Hepatocyte (in vitro differentiated cells): ENCODE data around the gene BCKDHB. TPM values are rescaled to one million over a fixed set of nuclear protein-coding genes. Genes with fewer than 3 reads are reported as not detected.

ENCODE experiments used
- DNase-seq: peaks from one replicate; pipeline ENCODE4 v3.0.0-alpha.2; 2016; ENCODE audit warnings: low spot score
- H2AFZ ChIP-seq: fragments of 200-600 bp; sonication (generic); 2 replicates; pipeline ENCODE4 v1.6.0; 2016; ENCODE audit warnings: antibody characterized with exemption, mild to moderate bottlenecking
- H3K27ac ChIP-seq: fragments of 200-600 bp; sonication (generic); 2 replicates; pipeline ENCODE4 v1.5.1; 2016; ENCODE audit warnings: mild to moderate bottlenecking
- H3K27me3 ChIP-seq: fragments of 200-600 bp; sonication (generic); 2 replicates; pipeline ENCODE4 v1.6.1; 2016
- H3K36me3 ChIP-seq: fragments of 200-600 bp; sonication (generic); replicated peaks from 2 replicates; pipeline ENCODE4 v1.5.1; 2016; ENCODE audit warnings: low read depth; ENCODE audit not compliant: insufficient read depth
- H3K4me1 ChIP-seq: fragments of 200-600 bp; sonication (generic); 2 replicates; pipeline ENCODE4 v1.5.1; 2016; ENCODE audit warnings: mild to moderate bottlenecking, moderate library complexity; ENCODE audit not compliant: insufficient read depth
- H3K4me2 ChIP-seq: fragments of 200-600 bp; sonication (generic); 2 replicates; pipeline ENCODE4 v1.6.0; 2016
- H3K4me3 ChIP-seq: fragments of 200-600 bp; sonication (generic); 2 replicates; pipeline ENCODE4 v1.5.1; 2016; ENCODE audit warnings: mild to moderate bottlenecking
- H3K79me2 ChIP-seq: fragments of 200-600 bp; sonication (generic); 2 replicates; pipeline ENCODE4 v1.6.0; 2017; ENCODE audit warnings: mild to moderate bottlenecking
- H3K9me2 ChIP-seq: fragments of 200-600 bp; sonication (generic); replicated peaks from 2 replicates; pipeline ENCODE4 v1.6.0; 2017; ENCODE audit warnings: mild to moderate bottlenecking; ENCODE audit not compliant: insufficient read depth
- H3K9me3 ChIP-seq: fragments of 200-600 bp; sonication (generic); 2 replicates; pipeline ENCODE4 v1.5.1; 2016; ENCODE audit warnings: low read depth, mild to moderate bottlenecking
- H4K20me1 ChIP-seq: fragments of 200-600 bp; sonication (generic); 2 replicates; pipeline ENCODE4 v1.6.0; 2016; ENCODE audit warnings: mild to moderate bottlenecking; ENCODE audit not compliant: insufficient read depth, poor library complexity, severe bottlenecking
- EZH2 ChIP-seq: fragments of 200-600 bp; sonication (generic); IDR thresholded peaks from 2 replicates; pipeline ENCODE4 v1.6.1; 2016; ENCODE audit warnings: antibody characterized with exemption, mild to moderate bottlenecking, borderline replicate concordance
- EZH2phosphoT487 ChIP-seq: fragments of 200-600 bp; sonication (generic); IDR thresholded peaks from one replicate; pipeline ENCODE4 v1.6.1; 2018; ENCODE audit warnings: antibody characterized with exemption, mild to moderate bottlenecking, low read depth, moderate library complexity; ENCODE audit not compliant: unreplicated experiment, severe bottlenecking
- WGBS: methylation state at CpG from one replicate; pipeline ENCODE4 v1.1.6; 2016; ENCODE audit warnings: low lambda C conversion rate; ENCODE audit errors: missing lambda C conversion rate; 5-methylcytosine and 5-hydroxymethylcytosine counted together
- polyA plus RNA-seq: library from polyadenylated mRNA; unstranded; fragments of >200 nt; fragmentation: Nextera tagmentation; extraction: Ambion mirVana; gene quantifications from 2 replicates; pipeline ENCODE4 v1.2.1, GENCODE V29; 2016
- total RNA-seq: library from RNA; depleted of rRNA; stranded (reverse); fragments of >200 nt; gene quantifications from 2 replicates; pipeline ENCODE4 v1.2.3, GENCODE V29; 2014
- TF ChIP-seq, protein P1 (sequence below): fragments of 200-600 bp; sonication (generic); IDR thresholded peaks from 2 replicates; pipeline ENCODE4 v1.5.1; 2016; ENCODE audit warnings: antibody characterized with exemption, mild to moderate bottlenecking; ENCODE audit not compliant: poor library complexity

Gene BCKDHB
- total and polyA plus RNA-seq, 2 experiments from 2014 or later: 28.7 to 32.0 TPM

DNA sequence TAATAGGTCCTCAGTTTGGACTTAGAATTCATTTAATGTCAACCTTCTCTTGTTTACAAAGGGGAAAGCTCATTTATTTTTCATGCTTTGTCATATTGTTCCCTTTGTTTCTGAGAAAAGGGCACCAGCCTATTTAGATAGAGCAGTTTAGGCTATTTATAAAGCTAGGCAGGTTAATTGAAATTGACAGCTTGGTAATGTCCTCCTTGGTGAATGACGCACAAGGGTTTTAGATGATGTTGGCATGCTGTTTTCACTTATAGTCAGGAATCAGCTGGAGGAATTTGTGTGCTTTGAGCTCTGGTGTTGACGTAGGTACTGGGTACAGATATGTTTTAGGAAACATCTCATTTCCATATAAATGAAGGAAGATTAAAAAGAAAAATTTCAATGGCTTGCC, 45.2 kb downstream of the BCKDHB start:
- Histone ChIP-seq H3K4me1 (no peaks in the 10 kb centered on the region), H2AFZ (no peak overlapping the region), H3K4me2 (no peak overlapping the region), H3K36me3 (peaks cover 3% of the 10 kb centered on the region), H3K27me3 (no peaks in the 10 kb centered on the region), H4K20me1 (no peaks in the 10 kb centered on the region), H3K9me2 (no peaks in the 10 kb centered on the region), H3K79me2 (no peaks in the 10 kb centered on the region), H3K4me3 (no peak overlapping the region), H3K9me3 (no peaks in the 10 kb centered on the region), H3K27ac (no peak overlapping the region)
- TF ChIP-seq EZH2phosphoT487: no peak
- TF ChIP-seq, protein P1, sequence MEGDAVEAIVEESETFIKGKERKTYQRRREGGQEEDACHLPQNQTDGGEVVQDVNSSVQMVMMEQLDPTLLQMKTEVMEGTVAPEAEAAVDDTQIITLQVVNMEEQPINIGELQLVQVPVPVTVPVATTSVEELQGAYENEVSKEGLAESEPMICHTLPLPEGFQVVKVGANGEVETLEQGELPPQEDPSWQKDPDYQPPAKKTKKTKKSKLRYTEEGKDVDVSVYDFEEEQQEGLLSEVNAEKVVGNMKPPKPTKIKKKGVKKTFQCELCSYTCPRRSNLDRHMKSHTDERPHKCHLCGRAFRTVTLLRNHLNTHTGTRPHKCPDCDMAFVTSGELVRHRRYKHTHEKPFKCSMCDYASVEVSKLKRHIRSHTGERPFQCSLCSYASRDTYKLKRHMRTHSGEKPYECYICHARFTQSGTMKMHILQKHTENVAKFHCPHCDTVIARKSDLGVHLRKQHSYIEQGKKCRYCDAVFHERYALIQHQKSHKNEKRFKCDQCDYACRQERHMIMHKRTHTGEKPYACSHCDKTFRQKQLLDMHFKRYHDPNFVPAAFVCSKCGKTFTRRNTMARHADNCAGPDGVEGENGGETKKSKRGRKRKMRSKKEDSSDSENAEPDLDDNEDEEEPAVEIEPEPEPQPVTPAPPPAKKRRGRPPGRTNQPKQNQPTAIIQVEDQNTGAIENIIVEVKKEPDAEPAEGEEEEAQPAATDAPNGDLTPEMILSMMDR: no peak
- TF ChIP-seq EZH2: no peak
- no peak for DNase-seq
- 89% methylated on average over 2 of the region's 2 CpGs for WGBS

DNA sequence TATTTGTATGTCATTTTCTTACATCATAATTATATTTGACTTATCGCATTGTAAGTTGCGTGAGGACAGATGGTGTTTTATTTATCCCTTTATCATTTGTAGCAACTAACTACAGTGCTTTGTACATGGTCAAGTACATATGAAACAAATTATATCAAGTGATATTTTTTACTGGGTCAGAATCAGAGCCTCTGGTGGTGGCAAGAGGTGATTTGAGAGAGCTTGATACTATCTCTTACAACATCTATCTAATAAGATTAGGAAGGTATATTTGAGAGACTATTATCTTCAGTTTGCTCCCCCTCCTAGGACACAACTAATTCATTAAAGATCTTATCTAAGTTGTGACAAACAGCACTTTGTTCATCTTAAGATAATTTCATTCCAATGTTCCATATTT, 47.7 kb downstream of the BCKDHB start:
- no peaks in the 10 kb centered on the region for H4K20me1 ChIP-seq
- H3K27me3 ChIP-seq: no peaks in the 10 kb centered on the region
- H3K4me2 ChIP-seq: no peak overlapping the region
- H3K9me2 ChIP-seq: no peaks in the 10 kb centered on the region
- TF ChIP-seq EZH2: no peak
- TF ChIP-seq, protein P1: no peak
- H3K4me1 ChIP-seq: no peaks in the 10 kb centered on the region
- no peaks in the 10 kb centered on the region for H3K79me2 ChIP-seq
- H3K4me3 ChIP-seq: no peak overlapping the region
- H3K36me3 ChIP-seq: peaks cover 3% of the 10 kb centered on the region
- no peaks in the 10 kb centered on the region for H3K9me3 ChIP-seq
- 92% methylated on average over 2 of the region's 2 CpGs for WGBS
- DNase-seq: no peak
- H2AFZ ChIP-seq: no peak overlapping the region
- no peak overlapping the region for H3K27ac ChIP-seq

DNA sequence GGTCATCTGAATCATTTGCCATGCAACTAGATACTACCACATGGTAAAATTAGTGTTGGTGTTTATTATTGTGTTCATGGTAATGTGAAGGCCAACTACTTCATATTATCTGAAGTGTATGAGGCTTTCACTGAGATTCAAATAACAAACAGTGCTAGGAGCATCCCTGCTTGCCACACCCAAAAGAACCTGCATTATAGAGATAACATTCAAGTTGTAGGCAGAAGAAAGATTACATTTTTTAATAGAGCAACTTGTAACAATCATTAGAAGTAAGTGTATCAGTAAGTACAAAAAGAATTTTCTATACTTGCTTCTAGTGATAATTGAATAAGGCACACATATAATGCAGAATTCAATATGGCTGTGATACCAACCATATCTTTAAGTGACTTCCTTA, 49.8 kb downstream of the BCKDHB start:
- H3K9me2 ChIP-seq: no peaks in the 10 kb centered on the region
- H2AFZ ChIP-seq: no peak overlapping the region
- H3K4me1 ChIP-seq: no peaks in the 10 kb centered on the region
- TF ChIP-seq, protein P1: no peak
- TF ChIP-seq EZH2phosphoT487 (no peak), EZH2 (no peak)
- no peaks in the 10 kb centered on the region for H3K9me3 ChIP-seq
- no peak overlapping the region for H3K4me3 ChIP-seq
- DNase-seq: no peak
- H3K27ac ChIP-seq: no peak overlapping the region
- H3K79me2 ChIP-seq: no peaks in the 10 kb centered on the region
- no peaks in the 10 kb centered on the region for H3K36me3 ChIP-seq
- no peaks in the 10 kb centered on the region for H3K27me3 ChIP-seq
- no peaks in the 10 kb centered on the region for H4K20me1 ChIP-seq
- no peak overlapping the region for H3K4me2 ChIP-seq

DNA sequence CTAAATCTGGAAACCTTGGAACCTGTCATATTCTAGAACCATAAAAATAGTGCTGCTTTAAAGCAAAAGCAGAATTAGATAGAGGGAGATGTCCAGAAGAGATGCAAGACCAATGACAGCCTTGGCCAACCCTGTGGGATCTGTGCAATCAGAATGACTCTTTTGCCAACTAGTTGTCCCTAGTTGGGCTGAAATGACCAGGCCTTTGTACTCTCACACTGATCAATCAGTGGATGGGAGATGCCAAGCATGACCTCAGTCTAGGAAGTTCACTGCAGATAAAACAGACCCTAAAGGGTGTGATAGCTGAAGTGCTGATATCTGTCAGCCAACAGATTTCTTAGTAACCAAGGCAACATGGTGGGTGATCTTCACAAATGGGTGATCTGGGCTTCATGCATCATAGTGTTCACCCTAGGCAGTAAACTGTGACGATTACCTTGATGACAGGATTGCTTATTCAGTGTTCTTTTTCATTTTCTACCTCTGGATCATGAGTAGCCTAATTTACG, 52.1 kb downstream of the BCKDHB start:
- no peaks in the 10 kb centered on the region for H4K20me1 ChIP-seq
- H3K36me3 ChIP-seq: no peaks in the 10 kb centered on the region
- H2AFZ ChIP-seq: no peak overlapping the region
- H3K4me1 ChIP-seq: no peaks in the 10 kb centered on the region
- H3K27ac ChIP-seq: no peak overlapping the region
- DNase-seq: no peak
- no peak overlapping the region for H3K4me3 ChIP-seq
- no peaks in the 10 kb centered on the region for H3K79me2 ChIP-seq
- no peaks in the 10 kb centered on the region for H3K27me3 ChIP-seq
- no peaks in the 10 kb centered on the region for H3K9me3 ChIP-seq
- H3K4me2 ChIP-seq: no peak overlapping the region
- TF ChIP-seq EZH2: no peak
- TF ChIP-seq EZH2phosphoT487: no peak
- TF ChIP-seq, protein P1: no peak
- no peaks in the 10 kb centered on the region for H3K9me2 ChIP-seq
- 65% methylated on average over 2 of the region's 2 CpGs for WGBS
